Tongue (tissue), 2 donors: ENCODE results near the gene OSBP2. TPM values are rescaled to one million over a fixed set of nuclear protein-coding genes. Genes with fewer than 3 reads are reported as not detected.
"Not testable (repeated sequence)": the region's sequence is repeated elsewhere in the genome, so short reads cannot be mapped to it uniquely, and the experiment has no call there.

Experiments used
- DNase-seq: peaks from one replicate; pipeline ENCODE4 v3.0.0-alpha.2; 2015
- total RNA-seq: library from RNA; depleted of rRNA; stranded (reverse); fragments of >200 nt; gene quantifications from one replicate; pipeline ENCODE4 v1.2.3, GENCODE V29; 2014

The OSBP2 gene
- total RNA-seq, 1 donor from 2014 or later, result 6.8 TPM

DNA sequence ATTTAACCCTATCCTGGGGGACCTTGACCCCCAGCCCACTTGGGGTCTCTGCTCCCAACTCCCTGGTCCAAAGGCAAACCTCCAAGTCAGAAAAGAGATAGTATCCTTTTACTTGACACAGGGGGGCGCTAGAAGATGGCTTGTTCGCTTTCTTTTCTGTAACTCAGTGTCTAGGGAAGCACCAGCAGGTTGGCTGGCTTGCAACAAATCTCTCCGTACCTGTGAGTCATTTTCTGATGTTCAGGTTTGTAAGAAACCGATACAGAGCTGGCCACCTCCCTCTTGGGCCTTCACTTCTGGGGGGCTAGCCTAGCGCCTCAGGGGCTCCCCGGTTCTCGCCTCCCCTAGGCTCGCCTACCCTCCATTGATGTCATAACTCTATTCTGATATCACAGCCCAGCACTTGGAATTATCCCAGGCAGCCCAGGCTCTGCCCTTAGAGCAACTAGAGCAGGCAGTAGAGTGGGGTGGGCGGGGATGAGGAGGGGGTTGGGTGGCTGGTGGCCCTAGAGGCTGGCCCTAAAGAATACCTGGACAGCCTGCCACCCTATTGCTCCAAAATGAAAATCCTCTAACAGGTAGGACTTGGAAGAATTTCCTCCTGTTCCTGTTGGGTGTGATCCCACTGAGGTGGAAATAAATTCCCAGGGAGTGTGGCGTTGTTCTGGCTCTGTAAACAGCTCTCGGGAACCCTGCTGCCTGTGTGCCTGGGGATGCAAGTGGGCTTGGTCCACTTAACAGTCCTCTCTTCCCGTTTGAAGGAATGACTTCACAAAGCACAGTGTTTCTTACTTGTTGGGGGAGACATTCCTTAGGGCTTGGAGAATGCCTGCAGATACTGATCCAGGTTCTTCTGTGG lies 69.4 kb downstream of the OSBP2 start:
- peak; percentile 82 for DNase-seq

DNA sequence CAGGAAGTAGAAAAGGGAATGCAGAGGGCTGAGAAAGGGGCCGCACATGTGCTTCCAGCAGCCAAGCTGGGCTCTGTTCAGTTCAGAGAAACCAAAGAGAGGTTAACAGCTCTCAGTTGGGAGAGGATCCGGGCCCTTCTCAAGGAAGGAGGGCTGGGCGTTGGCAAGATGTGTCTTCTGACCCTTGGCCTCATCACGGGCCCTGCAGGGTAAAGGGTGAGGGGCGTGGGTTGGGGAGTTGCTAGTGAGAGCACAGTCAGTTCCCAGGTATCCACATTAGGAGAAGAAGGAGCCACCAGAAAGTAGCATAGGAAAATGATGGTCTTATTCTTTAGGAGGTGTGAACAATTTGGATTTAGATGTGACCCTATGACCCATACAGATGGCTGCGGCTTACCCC lies 73.0 kb downstream of the OSBP2 start:
- no peak for DNase-seq

DNA sequence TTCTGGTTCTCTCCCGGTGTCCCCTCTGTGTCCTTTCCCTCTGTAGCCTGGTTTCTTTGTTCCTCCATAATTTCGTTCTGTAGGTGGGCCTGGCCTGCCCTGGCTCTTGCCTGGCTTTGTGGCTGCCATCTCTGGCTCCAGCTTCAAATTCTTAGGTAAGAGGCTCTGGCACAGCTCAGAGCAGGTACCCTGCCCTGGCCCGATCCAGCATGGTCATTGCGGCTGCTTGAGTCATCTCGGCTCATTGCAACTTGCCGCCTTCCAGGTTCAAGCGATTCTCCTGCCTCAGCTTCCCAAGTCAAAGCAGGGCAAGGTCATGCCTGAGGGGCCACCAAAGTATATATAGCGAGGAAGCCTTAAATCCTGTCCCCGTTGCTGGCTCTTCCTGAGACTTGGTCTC lies 76.0 kb downstream of the OSBP2 start:
- no peak for DNase-seq

DNA sequence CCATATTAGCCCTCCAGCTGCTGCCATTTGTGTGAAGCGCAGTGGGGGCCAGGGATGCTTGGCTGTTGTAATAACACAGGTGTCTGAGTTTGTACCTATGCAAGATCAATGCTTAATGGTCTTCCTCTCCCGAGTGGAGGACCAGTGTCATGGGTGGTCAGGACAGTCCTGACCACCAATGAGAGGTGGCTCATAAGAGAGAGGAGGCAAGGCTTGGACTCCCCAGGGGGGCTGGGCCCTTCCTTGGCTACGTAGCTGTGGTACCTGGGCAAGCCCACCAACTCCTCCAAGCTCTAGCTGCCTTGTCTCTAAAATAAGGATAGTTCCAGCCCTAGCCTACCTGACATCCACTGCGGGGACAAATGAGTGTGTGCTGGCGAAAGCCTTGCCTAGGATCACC lies 79.2 kb downstream of the OSBP2 start:
- no peak for DNase-seq

DNA sequence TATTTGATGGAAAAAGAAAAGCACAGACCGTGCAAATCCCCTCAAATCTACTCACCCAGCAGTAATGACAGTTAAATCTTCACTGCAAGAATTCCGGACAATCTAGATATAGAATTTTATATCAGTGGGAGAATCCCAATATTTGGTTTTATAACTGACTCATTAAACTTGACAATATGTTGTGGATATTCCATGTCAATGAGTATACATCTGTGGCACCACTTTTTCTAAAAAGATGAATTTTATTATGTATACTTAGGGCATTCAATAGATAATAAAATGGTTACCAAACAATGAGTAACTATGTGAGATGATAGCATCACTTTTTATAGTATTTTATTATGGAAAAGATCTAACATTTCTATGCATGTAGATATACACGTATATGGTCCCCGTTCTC lies 79.9 kb downstream of the OSBP2 start:
- no peak for DNase-seq

DNA sequence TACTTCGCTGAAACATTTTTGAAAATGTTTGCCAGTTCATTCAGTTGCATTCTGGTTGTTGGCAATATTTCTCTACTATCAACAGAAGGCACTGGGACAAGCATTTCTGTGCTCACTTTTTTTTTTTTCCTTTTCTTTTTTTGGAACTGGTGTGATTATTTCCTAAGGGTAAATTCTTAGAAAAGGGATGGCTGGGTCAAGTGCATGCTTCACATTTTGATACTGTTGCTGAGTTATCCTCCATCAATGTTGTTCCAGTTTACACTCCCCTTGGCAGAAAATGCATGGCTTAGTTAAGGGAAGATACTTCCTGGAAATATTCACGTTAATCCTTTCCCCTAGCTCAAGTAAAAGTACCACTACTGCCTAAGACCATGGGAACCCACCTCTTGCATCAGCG lies 81.8 kb downstream of the OSBP2 start:
- DNase-seq, result no peak

DNA sequence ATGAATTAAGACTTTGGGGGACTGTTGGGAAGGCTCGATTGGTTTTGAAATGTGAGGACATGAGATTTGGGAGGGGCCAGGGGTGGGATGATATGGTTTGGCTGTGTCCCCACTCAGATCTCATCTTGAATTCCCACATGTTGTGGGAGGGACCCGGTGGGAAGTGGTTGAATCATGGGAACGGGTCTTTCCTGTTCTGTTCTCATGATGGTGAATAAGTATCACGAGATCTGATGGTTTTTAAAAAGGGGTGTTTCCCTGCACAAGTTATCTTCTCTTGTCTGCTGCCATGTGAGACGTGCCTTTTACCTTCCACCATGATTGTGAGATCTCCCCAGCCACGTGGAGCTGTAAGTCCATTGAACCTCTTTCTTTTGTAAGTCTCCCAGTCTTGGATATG lies 82.5 kb downstream of the OSBP2 start:
- DNase-seq, result not testable (repeated sequence)

DNA sequence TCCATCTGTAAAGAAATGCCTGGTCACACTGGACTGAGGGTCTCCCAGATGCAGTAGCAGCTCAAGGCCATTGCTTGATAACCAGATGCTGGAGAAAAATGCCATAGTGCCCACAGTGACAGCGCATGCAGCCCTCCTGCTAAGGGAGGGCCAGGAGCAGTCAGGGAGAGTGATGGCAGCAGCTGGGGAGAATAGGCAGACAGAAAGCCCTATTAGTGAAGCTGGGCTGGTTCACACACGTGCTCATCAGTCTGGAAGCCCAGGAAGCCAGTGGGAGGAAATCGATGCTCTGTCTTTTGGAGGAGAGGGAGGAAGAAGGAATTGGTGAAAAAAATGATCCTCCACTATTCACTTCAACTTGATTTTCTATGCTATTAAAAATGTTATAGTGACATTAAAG lies 82.9 kb downstream of the OSBP2 start:
- DNase-seq, result peak; percentile 92

DNA sequence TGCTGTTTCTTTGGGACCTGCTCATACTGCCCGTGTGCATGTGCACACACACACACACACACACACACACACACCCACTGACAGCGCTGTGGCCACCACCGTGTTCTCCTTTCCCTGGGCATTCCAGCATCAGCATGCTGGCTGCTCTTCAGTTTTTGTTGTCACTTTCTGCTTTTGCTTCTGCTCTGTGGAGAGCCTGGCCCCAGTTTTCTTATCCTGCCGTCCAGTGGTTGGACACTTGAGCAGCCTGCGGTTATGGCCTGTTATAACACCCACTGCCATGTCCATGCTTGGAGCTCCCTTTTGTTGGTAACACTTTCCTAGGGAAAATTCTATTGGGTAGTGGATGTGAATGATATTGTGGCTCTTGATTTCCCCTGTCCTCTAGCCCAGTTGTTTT lies 83.6 kb downstream of the OSBP2 start:
- no peak for DNase-seq

DNA sequence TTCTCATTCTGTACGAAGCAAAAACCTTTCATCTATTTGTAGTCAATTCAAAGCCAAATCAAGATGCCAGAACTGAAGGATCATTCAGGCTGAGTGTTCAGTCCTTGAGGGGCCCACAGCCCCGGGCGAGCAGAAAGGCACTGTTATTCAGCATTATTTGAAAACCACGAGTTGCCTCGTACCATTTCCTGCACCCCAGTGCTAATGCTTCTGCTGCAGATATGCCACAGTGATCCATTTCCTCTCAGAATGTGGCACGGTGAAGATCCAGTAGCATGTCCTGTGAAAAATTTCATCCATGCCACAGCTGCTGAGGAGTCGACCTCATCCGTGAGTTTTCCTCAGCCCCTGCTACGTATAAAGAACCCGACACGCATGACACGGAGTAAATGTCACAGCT lies 85.4 kb downstream of the OSBP2 start:
- no peak for DNase-seq

DNA sequence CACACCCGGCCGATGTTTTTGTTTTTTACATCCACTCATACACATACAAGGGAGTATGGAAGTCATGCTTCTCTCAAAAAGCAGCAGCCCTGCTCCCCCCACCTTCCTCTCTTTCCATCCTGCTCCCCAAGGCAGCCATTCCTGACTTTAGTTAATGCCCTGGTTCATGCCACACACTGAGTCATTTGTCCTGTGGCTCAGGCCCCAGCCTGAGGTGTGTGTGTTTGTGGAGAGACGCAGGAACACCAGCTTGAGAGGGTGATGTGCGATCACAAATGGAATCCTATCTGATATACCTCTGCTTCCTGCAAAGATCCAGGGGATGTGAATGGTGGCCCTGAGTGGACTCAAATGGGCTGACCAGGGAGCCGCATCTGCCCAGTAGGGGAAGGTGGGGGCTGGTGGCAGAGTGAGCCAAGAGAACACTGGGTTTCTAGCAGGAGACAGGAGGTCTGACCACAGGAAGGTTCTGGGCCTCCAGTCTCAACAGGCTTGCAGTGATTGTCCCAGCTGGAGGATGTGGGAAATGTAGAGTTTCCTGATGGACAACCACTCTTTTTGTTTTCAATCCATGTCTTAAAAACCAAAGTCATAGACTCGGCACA lies 86.7 kb downstream of the OSBP2 start:
- DNase-seq, result no peak

DNA sequence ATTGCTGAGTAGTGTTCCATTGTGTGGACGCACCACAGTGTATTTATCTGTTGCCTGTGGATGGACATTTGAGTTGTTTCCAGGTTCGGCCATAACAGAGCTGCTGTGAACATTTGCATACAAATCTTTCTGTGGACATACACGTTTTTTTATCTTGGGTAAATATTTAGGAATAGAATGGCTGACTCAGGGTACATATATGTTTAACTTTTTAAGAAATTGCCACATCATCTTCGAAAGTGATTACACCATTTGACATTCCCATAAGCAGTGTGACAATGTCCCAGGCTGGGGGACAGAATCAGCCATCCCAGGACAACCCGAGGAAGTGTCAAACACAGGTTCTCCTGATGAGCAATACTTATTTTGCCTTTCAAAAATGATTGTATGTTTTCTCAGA lies 87.9 kb downstream of the OSBP2 start:
- no peak for DNase-seq

DNA sequence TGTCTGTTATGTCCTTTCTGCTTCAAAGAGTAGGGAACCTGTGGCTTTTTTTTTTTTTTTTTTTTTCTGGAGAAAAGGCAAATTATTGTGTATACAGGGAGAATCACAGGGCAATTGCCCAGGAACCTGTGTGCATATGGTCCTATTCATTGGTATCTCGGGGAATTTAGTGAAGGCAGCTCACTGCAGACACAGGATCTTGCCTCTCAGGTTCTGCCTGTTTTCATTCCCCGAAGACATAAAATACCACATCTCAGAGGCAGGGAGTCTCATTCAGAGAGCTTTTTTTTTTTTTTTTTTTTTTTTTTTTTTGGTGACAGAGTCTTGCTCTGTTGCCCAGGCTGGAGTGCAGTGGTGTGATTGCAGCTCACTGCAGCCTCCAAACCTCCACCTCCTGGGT lies 88.3 kb downstream of the OSBP2 start:
- peak; percentile 17 for DNase-seq

DNA sequence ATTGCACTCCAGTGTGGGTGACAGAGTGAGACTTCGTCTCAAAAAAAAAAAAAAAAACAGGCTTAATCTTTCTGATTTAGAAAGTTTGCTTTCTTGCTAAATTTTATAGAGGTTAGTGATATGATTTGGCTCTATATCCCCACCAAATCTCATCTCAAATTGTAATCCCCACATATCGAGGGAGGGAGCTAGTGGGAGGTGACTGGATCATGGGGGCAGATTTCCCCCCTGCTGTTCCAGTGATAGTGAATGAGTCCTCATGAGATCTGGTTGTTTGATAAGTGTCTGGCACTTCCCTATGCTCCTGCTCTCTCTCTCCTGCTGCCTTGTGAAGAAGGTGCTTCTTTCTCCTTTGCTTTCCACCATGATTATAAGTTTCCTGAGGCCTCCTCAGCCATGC lies 90.9 kb downstream of the OSBP2 start:
- no peak for DNase-seq

DNA sequence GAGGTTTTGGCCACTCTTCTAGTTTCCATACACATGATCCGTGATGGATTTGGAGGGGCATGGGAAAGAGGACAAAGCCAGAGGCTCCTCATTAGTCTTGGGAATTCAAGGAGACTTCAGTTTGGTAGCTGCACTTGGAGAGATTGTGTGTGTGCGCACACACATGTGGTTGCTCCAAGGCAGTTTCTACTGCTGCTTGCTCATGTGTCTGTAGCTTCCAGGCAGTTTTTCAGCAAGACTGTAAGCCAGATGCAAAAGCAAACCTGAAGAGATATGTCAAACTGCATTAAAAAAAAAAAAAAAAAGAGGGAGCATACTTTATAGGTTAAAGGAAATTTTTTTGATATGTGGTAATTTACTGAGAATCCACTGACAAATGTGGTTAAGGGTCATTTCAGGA lies 95.7 kb downstream of the OSBP2 start:
- no peak for DNase-seq

DNA sequence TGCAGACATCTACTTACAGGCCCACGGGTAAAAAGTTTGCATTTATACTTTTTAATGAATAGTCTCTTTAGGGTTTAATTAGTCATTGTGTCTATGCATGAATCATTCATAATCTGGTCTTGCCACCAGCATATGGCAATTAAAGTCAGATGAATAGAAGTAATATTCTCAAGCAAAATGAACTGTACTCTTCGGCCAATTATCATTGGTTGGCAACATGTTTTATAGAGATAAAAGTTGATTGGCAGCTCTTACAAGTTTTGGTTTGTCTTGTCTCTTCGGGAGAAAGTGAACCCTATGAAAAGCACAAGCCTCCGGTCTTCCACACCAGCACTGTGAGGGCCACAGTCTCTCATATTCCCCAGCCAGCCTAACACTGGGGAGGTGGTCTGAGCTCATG lies 97.8 kb downstream of the OSBP2 start:
- no peak for DNase-seq

DNA sequence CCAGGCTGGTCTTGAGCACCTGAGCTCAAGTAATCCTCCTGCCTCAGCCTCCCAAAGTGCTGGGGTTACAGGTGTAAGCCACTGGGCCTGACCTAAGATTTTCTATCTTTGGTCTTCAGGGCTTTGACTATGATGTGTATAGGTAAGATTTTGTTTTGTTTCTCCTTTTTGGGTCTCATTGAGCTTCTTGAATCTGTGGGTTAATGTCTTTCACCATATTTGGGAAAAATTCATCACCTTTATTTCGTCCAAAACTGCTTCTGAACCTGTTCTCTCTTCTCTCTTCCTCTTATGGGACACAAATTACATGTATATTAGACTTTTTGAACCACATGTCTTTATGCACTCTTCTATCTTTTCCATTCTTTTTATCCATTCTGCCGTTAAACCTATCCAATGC lies 100.4 kb downstream of the OSBP2 start:
- DNase-seq, result no peak

DNA sequence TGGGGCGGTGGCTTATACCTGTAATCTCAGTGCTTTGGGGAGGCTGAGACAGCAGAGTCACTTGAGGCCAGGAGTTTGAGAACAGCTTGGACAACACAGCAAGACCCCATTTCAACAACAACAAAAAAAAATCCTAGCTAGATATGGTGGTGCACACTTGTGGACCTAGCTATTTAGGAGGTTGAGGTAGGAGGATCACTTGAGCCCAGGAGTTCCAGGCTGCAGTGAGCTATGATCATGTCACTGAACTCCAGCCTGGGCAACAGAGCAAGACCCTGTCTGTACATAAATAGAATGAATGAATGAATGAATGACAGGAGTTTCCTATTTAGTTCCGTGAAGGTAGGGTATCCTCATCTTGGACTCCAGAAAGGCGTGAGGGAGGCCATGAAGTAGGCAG lies 107.0 kb downstream of the OSBP2 start:
- DNase-seq, result no peak

DNA sequence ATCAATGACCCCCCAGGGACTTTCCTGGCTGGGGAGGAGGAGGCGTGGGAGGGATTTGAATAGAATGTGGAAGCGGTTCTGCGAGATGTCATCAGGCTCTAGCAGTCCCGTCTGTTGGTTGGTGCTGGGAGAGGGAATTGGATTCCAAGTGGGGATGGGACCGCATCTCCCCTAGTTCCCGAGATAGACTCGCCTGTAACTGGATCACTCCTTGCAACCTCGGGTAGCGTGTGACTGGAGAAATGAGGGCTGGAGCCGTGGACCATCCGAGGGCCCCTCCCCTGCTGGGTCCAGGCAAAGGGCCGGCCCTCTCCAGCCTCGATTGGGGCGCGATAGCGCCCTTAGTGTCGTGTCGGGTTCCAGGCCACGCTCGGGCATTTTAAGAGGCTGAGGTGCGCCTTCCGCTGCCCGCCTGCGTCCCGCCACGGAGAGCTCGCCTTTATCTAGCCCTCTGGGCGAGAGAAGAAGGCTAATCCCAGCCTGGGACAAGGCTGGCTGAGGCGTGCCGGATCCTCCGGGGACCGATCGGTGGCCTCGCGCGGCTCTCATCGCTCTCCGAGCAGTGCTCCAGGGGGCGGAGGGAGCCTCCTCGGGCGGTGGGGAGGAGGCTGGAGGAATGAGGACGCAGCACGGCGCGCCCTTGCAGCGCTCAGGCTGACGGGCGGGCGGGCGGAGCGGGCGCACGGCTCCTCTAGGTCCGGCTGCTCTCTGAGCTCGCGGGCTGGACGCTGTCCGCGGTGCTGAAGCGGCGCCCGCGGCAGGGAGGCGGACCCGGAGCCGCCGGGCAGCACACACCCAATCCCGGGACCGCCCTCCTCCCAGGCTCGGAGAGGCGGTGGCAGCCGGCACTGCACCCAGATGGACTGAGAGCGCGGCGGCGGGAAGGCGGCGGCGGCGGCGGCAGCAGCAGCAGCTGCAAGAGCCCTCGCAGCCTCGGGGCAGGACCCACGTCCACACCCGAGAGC lies 107.8 kb downstream of the OSBP2 start:
- peak; percentile 96 for DNase-seq

DNA sequence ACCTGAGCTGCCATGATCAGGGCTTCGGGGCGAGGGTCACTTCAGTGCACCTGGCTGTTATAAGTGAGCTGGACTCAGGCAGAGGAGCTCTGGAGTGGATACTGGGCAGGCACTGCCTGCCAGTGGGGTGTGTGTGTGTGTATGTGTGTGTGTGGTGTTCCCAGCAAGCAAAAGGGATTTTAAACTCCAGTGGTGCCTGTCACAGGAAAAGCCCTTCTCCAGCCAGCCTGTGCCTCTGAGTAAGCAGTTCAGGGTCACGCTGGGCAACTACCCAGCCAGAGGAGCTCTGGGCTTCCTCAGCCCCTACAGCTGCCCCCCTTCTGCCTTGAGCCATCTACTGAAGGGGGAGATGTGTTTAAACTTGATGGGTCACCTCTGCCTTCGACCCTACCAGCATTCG lies 109.0 kb downstream of the OSBP2 start:
- DNase-seq, result no peak

DNA sequence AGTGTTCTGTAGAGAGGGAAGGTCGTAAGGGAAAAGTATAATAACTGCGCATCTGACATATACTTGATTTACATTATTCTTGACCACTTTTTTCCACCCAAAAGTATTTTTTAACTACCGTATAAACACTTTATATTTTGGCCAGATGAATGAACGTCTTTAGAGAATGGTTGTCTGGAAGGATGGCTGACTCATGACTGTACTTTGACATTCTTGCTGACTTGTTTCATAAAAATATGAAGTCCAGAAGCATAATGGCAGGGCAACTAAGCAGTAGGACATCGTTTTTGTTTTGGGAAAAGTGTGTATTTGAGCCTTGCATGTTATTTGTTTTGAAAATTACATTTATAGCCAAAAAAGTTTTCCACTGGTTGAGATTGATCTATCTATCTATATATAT lies 110.0 kb downstream of the OSBP2 start:
- no peak for DNase-seq

DNA sequence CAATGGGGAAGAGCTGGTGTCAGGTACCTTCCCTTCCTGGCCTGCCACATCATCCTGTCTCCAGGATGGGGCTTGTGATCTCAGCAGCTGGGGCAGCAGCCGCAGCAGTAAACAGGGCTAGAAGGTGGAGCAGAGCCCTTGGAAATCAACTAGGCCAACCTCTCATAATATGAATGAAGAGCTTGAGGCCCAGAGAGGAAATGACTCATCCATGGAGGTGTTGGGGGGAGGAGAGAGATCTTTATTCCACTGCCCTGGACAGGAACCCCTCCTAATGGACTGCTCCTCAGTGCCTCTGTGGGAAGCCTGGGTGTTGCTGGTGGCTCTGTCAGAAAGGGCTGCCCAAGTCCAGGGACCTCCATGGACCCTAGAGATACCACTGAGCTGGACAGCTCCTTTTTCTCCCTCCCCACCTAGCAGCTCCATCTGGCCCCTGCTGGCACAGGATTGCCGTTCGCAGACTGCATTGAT lies 111.8 kb downstream of the OSBP2 start:
- no peak for DNase-seq

DNA sequence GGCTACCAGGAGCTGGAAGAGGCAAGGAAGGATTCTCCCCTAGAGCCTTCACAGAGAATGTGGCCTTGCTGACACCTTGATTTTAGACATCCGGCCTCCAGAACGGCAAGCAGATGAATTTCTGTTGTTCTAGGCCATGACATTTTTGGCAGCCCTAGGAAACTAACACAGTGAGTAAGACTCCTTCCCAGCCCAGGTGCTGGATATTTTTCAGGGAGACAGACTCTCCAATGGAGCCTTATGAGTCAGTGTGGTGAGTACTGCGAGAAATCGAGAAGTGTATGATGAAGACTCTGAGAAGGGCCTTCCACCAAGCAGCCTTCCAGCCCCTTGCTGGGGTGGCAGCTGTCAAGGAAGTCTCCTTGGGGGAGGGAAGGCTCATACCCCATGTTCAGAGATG lies 114.4 kb downstream of the OSBP2 start:
- no peak for DNase-seq
